ENCODE data around the gene MTCL1. TPM values are rescaled to one million over a fixed set of nuclear protein-coding genes. Genes with fewer than 3 reads are reported as not detected.

Gene MTCL1
- total and polyA plus RNA-seq, 2 of the 8 experiments (the other 6 are each of a cell fraction or from before 2014, with no cell fraction given): 16.6 to 60.8 TPM

GRCh38 chr18:8684577-8684976 lies 20.8 kb upstream of the MTCL1 start:
- no peaks in the 10 kb centered on the region for H3K9me3 ChIP-seq (ENCODE audit: insufficient read depth in 2 of 2, low read depth in 1 of 2, low read length in 1 of 2)
- FAIRE-seq (no peak), DNase-seq (ENCODE audit: low read depth in 1 of 2, low spot score in 2 of 2) (no peak)
- 0 out of 2 replicates have a peak overlapping the region, but pooled peaks have one; percentile 2 for H2BK12ac ChIP-seq (ENCODE audit: low read depth, low read length)
- H2BK20ac ChIP-seq (ENCODE audit: low read length): 0 out of 2 replicates have a peak overlapping the region, but pooled peaks have one; percentile 34
- H3K79me1 ChIP-seq (ENCODE audit: low read depth, low read length): no peaks in the 10 kb centered on the region
- WGBS, 2 experiments (ENCODE audit: extremely low coverage in 1 of 2, insufficient coverage in 1 of 2, insufficient read length in 1 of 2, insufficient replicate concordance in 2 of 2, low coverage in 1 of 2, low lambda C conversion rate in 2 of 2, missing lambda C conversion rate in 1 of 2): 94% methylated on average over 7 of the region's 7 CpGs; no CpG with 5 or more reads in 1 of the 2 experiments
- H3K23me2 ChIP-seq (ENCODE audit: low read depth, low read length): no peaks in the 10 kb centered on the region
- H2AK5ac ChIP-seq (ENCODE audit: low read depth, low read length): no peak overlapping the region
- no peaks in the 10 kb centered on the region for H3K79me2 ChIP-seq (ENCODE audit: control insufficient read depth in 1 of 2, insufficient read depth in 2 of 2, low read length in 2 of 2)
- H3K4me2 ChIP-seq (ENCODE audit: insufficient read depth in 1 of 2, low read depth in 2 of 2, low read length in 2 of 2): no peak overlapping the region
- H3K4me3 ChIP-seq (ENCODE audit: extremely low read depth in 1 of 4, insufficient read depth in 2 of 4, low read depth in 3 of 4, low read length in 4 of 4): no peak overlapping the region
- H3K56ac ChIP-seq (replicated peaks; ENCODE audit: insufficient read length, low read depth, low read length): no peak overlapping the region
- no peaks in the 10 kb centered on the region for H3K27me3 ChIP-seq (replicated peaks in 1 of 4; ENCODE audit: control insufficient read depth in 3 of 4, extremely low read depth in 1 of 4, insufficient read depth in 3 of 4, low read length in 3 of 4)
- H2BK120ac ChIP-seq (replicated peaks; ENCODE audit: low read depth, low read length): no peak overlapping the region
- no peak overlapping the region for H4K8ac ChIP-seq (ENCODE audit: extremely low read depth, insufficient read depth, low read length)
- no peak overlapping the region for H3K14ac ChIP-seq (ENCODE audit: insufficient read length)
- H2BK15ac ChIP-seq (ENCODE audit: low read length): peak overlapping the region; percentile 29; the same call in 1 of the 2 replicates
- CTCF ChIA-PET (ENCODE audit: partially characterized antibody): interaction anchor here (0.8 to 3.6 kb wide), 5 partner anchors 12 to 303 kb away, joined by 3 to 21 read pairs (median 4); no protein-coding TSS in a partner anchor
- no peak overlapping the region for H3K9ac ChIP-seq (replicated peaks in 1 of 4; ENCODE audit: extremely low read depth in 1 of 4, low read depth in 3 of 4, low read length in 3 of 4)
- H2AFZ ChIP-seq (ENCODE audit: low read length): no peak overlapping the region
- no peak overlapping the region for H3K18ac ChIP-seq (ENCODE audit: extremely low read depth, low read length)
- 0 out of 2 replicates have a peak overlapping the region, but pooled peaks have one; percentile 61 for H2BK5ac ChIP-seq (ENCODE audit: low read depth, low read length)
- H3K4me1 ChIP-seq (replicated peaks in 1 of 4; ENCODE audit: control insufficient read depth in 3 of 4, insufficient read depth in 4 of 4, low read length in 3 of 4): peaks cover 0 to 9% (median 5%) of the 10 kb centered on the region in 4 experiments
- H3K4ac ChIP-seq (replicated peaks; ENCODE audit: insufficient read length, low read depth, low read length): no peak overlapping the region
- H3K27ac ChIP-seq (ENCODE audit: low read depth, low read length): no peak overlapping the region
- no peak overlapping the region for H3K23ac ChIP-seq (ENCODE audit: insufficient read length)
- H3K36me3 ChIP-seq (ENCODE audit: control insufficient read depth in 2 of 4, insufficient read depth in 4 of 4, low read length in 3 of 4): no peaks in the 10 kb centered on the region
- POLR2A ChIA-PET (ENCODE audit: partially characterized antibody): no interaction called here
- no peak overlapping the region for H4K5ac ChIP-seq (ENCODE audit: insufficient read length, low read depth, low read length)
- no peaks in the 10 kb centered on the region for H4K20me1 ChIP-seq (replicated peaks in 1 of 2; ENCODE audit: control insufficient read depth in 1 of 2, insufficient read depth in 2 of 2, low read length in 2 of 2)
- no peak overlapping the region for H4K91ac ChIP-seq (replicated peaks; ENCODE audit: insufficient read length, low read length)
- TF ChIP-seq RNF2 (IDR thresholded peaks at IDR 0.05; ENCODE audit: borderline replicate concordance, low read depth, low read length, missing control alignments, poor library complexity, severe bottlenecking) (no peak), ASH2L (IDR thresholded peaks at IDR 0.05; ENCODE audit: low read length) (no peak), CHD2 (IDR thresholded peaks at IDR 0.05; ENCODE audit: low read length) (no peak), SP4 (IDR thresholded peaks at IDR 0.05; ENCODE audit: low read length) (no peak), BACH1 (IDR thresholded peaks at IDR 0.05; ENCODE audit: low read length) (no peak), TCF12 (IDR thresholded peaks at IDR 0.05; ENCODE audit: low read depth, low read length) (no peak), PHF8 (conservative IDR thresholded peaks at IDR 0.05; ENCODE audit: low read depth, low read length) (no peak), EP300 (IDR thresholded peaks at IDR 0.05; ENCODE audit: borderline replicate concordance in 1 of 2, low read depth in 2 of 2, low read length in 2 of 2) (no peak), EGR1 (IDR thresholded peaks at IDR 0.05; ENCODE audit: borderline replicate concordance, low read depth, low read length) (no peak), BRCA1 (IDR thresholded peaks at IDR 0.05; ENCODE audit: low read depth, low read length) (no peak), SUZ12 (IDR thresholded peaks at IDR 0.05; ENCODE audit: low read length) (no peak), SIN3A (conservative IDR thresholded peaks at IDR 0.05 in 1 of 2, IDR thresholded peaks at IDR 0.05 in 1 of 2; ENCODE audit: low read depth in 1 of 2, low read length in 2 of 2) (no peak), SIX5 (IDR thresholded peaks at IDR 0.05; ENCODE audit: low read depth, low read length) (no peak)
- TF ChIP-seq, protein P1, sequence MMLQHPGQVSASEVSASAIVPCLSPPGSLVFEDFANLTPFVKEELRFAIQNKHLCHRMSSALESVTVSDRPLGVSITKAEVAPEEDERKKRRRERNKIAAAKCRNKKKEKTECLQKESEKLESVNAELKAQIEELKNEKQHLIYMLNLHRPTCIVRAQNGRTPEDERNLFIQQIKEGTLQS (IDR thresholded peaks at IDR 0.05; ENCODE audit: insufficient read depth, low read depth, low read length): no peak
